ENCODE measurements around the gene HUNK. TPM values are rescaled to one million over a fixed set of nuclear protein-coding genes. Genes with fewer than 3 reads are reported as not detected.
A peak's percentile ranks its signal among the peaks of the same experiment; 100 is the strongest.

Gene HUNK
- total and polyA plus RNA-seq, 8 donors: 2.6 to 17.0 (median 9.0) TPM

GRCh38 chr21:31918250-31918775 is 45.5 kb downstream of the HUNK start:
- H3K27me3 ChIP-seq: no peaks in the 10 kb centered on the region
- no peaks in the 10 kb centered on the region for H3K36me3 ChIP-seq
- H3K27ac ChIP-seq: no peak overlapping the region
- H3K4me3 ChIP-seq: no peak overlapping the region
- no peak for TF ChIP-seq CTCF (IDR thresholded peaks at IDR 0.05)
- 96 to 97% methylated on average over 3 of the region's 3 CpGs for WGBS, 2 donors
- FAIRE-seq (no peak), ATAC-seq (no peak), DNase-seq (no peak)
- intact Hi-C loops (cut with DNase I): no loop called here
- peaks cover 0 to 7% (median 4%) of the 10 kb centered on the region in 3 donors for H3K4me1 ChIP-seq
- H3K9me3 ChIP-seq: no peaks in the 10 kb centered on the region

- no peaks in the 10 kb centered on the region for H3K27me3 ChIP-seq
- no peak for DNase-seq
- intact Hi-C loops (cut with DNase I): no loop called here
- H3K4me3 ChIP-seq: no peak overlapping the region
- H3K4me1 ChIP-seq: no peaks in the 10 kb centered on the region
- no peaks in the 10 kb centered on the region for H3K9me3 ChIP-seq
- H3K36me3 ChIP-seq: no peaks in the 10 kb centered on the region
- no peak for TF ChIP-seq CTCF (IDR thresholded peaks at IDR 0.05)
- ATAC-seq: peak in 2 of 4 donors; percentile 39 to 61
- peak overlapping the region in 1 of 4 donors; percentile 21 for H3K27ac ChIP-seq
- no peak for FAIRE-seq
- WGBS, 2 donors: 14 to 21% methylated on average over 1 of the region's 1 CpG
These were observed 47.5 kb downstream of the HUNK start for GRCh38 chr21:31920275-31920674.

- intact Hi-C loops (cut with DNase I): no loop called here
- 95 to 97% methylated on average over 6 of the region's 6 CpGs for WGBS, 2 donors
- H3K27ac ChIP-seq: peak overlapping the region in 1 of 4 donors; percentile 21
- H3K9me3 ChIP-seq: no peaks in the 10 kb centered on the region
- no peaks in the 10 kb centered on the region for H3K4me1 ChIP-seq
- no peak overlapping the region for H3K4me3 ChIP-seq
- no peak for TF ChIP-seq CTCF (IDR thresholded peaks at IDR 0.05)
- no peak for DNase-seq
- H3K36me3 ChIP-seq: no peaks in the 10 kb centered on the region
- no peak for FAIRE-seq
- no peaks in the 10 kb centered on the region for H3K27me3 ChIP-seq
- no peak for ATAC-seq
These were observed 48.3 kb downstream of the HUNK start for GRCh38 chr21:31921079-31921478.

- DNase-seq: no peak
- FAIRE-seq: no peak
These were observed 50.1 kb downstream of the HUNK start for GRCh38 chr21:31922881-31923280.

More at GRCh38 chr21:31922881-31923280, 50.1 kb downstream of the HUNK start:
- H3K27me3 ChIP-seq: no peaks in the 10 kb centered on the region
- H3K27ac ChIP-seq: no peak overlapping the region
- 95 to 98% methylated on average over 10 of the region's 10 CpGs for WGBS, 2 donors
- H3K9me3 ChIP-seq: no peaks in the 10 kb centered on the region
- ATAC-seq: no peak
- H3K4me1 ChIP-seq: no peaks in the 10 kb centered on the region
- TF ChIP-seq CTCF (IDR thresholded peaks at IDR 0.05): no peak
- intact Hi-C loops (cut with DNase I): no loop called here
- H3K36me3 ChIP-seq: no peaks in the 10 kb centered on the region
- H3K4me3 ChIP-seq: no peak overlapping the region
